SK-N-SH treated with all-trans-retinoic acid at 6 μM for 48 hours (cell line): ENCODE measurements around the gene SMARCA4.

Source experiments
- ATAC-seq: fragments of 200-7000 bp; cut with Tn5 transposase; 3 replicates; pipeline ENCODE4 v1.9.1; 2020; ENCODE audit warnings: mild to moderate bottlenecking, moderate library complexity
- ARNTL ChIP-seq: fragments of 450-650 bp; formaldehyde crosslinking; IDR thresholded peaks from 2 replicates; pipeline ENCODE4 v1.5.0; 2020; ENCODE audit warnings: low read depth, mild to moderate bottlenecking, moderate library complexity, borderline replicate concordance
- BACH2 ChIP-seq: fragments of 250-450 bp; sonication (Bioruptor Pico); IDR thresholded peaks from 2 replicates; pipeline ENCODE4 v1.9.0; 2021; ENCODE audit warnings: mild to moderate bottlenecking, borderline replicate concordance
- CREB5 ChIP-seq: fragments of 250-450 bp; sonication (Bioruptor Pico); IDR thresholded peaks from 2 replicates; pipeline ENCODE4 v1.5.1; 2020; ENCODE audit warnings: low read depth, mild to moderate bottlenecking, moderate library complexity
- CSDC2 ChIP-seq: fragments of 250-450 bp; sonication (Bioruptor Pico); IDR thresholded peaks from 2 replicates; pipeline ENCODE4 v1.5.0; 2020; ENCODE audit warnings: mild to moderate bottlenecking, moderate library complexity
- ESRRG ChIP-seq: fragments of 250-450 bp; sonication (Bioruptor Pico); IDR thresholded peaks from 2 replicates; pipeline ENCODE4 v1.6.1; 2021; ENCODE audit warnings: mild to moderate bottlenecking
- GLIS3 ChIP-seq: fragments of 250-450 bp; sonication (Bioruptor Pico); IDR thresholded peaks from 2 replicates; pipeline ENCODE4 v1.5.0; 2020; ENCODE audit warnings: mild to moderate bottlenecking, moderate library complexity
- OSR1 ChIP-seq: fragments of 250-450 bp; sonication (Bioruptor Pico); IDR thresholded peaks from 2 replicates; pipeline ENCODE4 v1.8.0; 2022; ENCODE audit warnings: moderate library complexity, mild to moderate bottlenecking, inconsistent platforms
- PPARA ChIP-seq: fragments of 250-450 bp; sonication (Bioruptor Pico); IDR thresholded peaks from 2 replicates; pipeline ENCODE4 v1.5.0; 2020; ENCODE audit warnings: mild to moderate bottlenecking, borderline replicate concordance
- RARB ChIP-seq: fragments of 250-450 bp; sonication (Bioruptor Pico); IDR thresholded peaks from 2 replicates; pipeline ENCODE4 v1.8.0; 2021; ENCODE audit warnings: mild to moderate bottlenecking, moderate library complexity
- SNAI2 ChIP-seq: fragments of 250-450 bp; sonication (Bioruptor Pico); IDR thresholded peaks from 2 replicates; pipeline ENCODE4 v1.5.0; 2020; ENCODE audit warnings: mild to moderate bottlenecking, moderate library complexity
- TCF4 ChIP-seq: fragments of 250-450 bp; sonication (Bioruptor Pico); IDR thresholded peaks from 2 replicates; pipeline ENCODE4 v1.8.0; 2021; ENCODE audit warnings: mild to moderate bottlenecking, moderate library complexity, borderline replicate concordance
- TOX ChIP-seq: fragments of 250-450 bp; sonication (Bioruptor Pico); IDR thresholded peaks from 2 replicates; pipeline ENCODE4 v1.8.0; 2021; ENCODE audit warnings: mild to moderate bottlenecking, moderate library complexity, borderline replicate concordance
- TSHZ2 ChIP-seq: fragments of 250-450 bp; sonication (Bioruptor Pico); IDR thresholded peaks from 2 replicates; pipeline ENCODE4 v1.5.0; 2020; ENCODE audit warnings: mild to moderate bottlenecking, moderate library complexity
- ZC3H10 ChIP-seq: fragments of 250-450 bp; sonication (Bioruptor Pico); IDR thresholded peaks from 2 replicates; pipeline ENCODE4 v1.5.1; 2021; ENCODE audit warnings: mild to moderate bottlenecking, moderate library complexity
- ZFP3 ChIP-seq: fragments of 250-450 bp; sonication (Bioruptor Pico); IDR thresholded peaks from 2 replicates; pipeline ENCODE4 v1.5.0; 2020; ENCODE audit warnings: mild to moderate bottlenecking, moderate library complexity
- ZFP30 ChIP-seq: fragments of 450-650 bp; formaldehyde crosslinking; IDR thresholded peaks from 2 replicates; pipeline ENCODE4 v1.5.0; 2022; ENCODE audit warnings: mild to moderate bottlenecking, moderate library complexity
- ZNF565 ChIP-seq: fragments of 450-650 bp; formaldehyde crosslinking; conservative IDR thresholded peaks from 2 replicates; pipeline ENCODE4 v1.5.0; 2020; ENCODE audit warnings: low read depth, mild to moderate bottlenecking, moderate library complexity
- ZNF70 ChIP-seq: fragments of 450-650 bp; formaldehyde crosslinking; IDR thresholded peaks from 2 replicates; pipeline ENCODE4 v1.5.0; 2020; ENCODE audit warnings: mild to moderate bottlenecking, moderate library complexity
- ZNF8 ChIP-seq: fragments of 450-650 bp; formaldehyde crosslinking; IDR thresholded peaks from 2 replicates; pipeline ENCODE4 v1.5.0; 2020; ENCODE audit warnings: mild to moderate bottlenecking, moderate library complexity
- TF ChIP-seq, protein P1 (sequence below): fragments of 250-450 bp; sonication (Bioruptor Pico); IDR thresholded peaks from 2 replicates; pipeline ENCODE4 v1.5.1; 2021; ENCODE audit warnings: mild to moderate bottlenecking, moderate library complexity
- TF ChIP-seq, protein P2 (sequence below): fragments of 250-450 bp; sonication (Bioruptor Pico); IDR thresholded peaks from 2 replicates; pipeline ENCODE4 v1.8.0; 2020; ENCODE audit warnings: mild to moderate bottlenecking, moderate library complexity, borderline replicate concordance
- TF ChIP-seq, protein P3 (sequence below): fragments of 250-450 bp; sonication (Bioruptor Pico); IDR thresholded peaks from 2 replicates; pipeline ENCODE4 v1.8.0; 2021; ENCODE audit warnings: low read depth, mild to moderate bottlenecking, moderate library complexity, borderline replicate concordance

SMARCA4 gene

GRCh38 chr19:11111117-11111770 is 150.4 kb downstream of the SMARCA4 start:
- TF ChIP-seq ESRRG (CRISPR knock-in tag), result no peak
- no peak for TF ChIP-seq ZFP3 (CRISPR knock-in tag)
- TF ChIP-seq ZC3H10 (CRISPR knock-in tag), result no peak
- TF ChIP-seq CREB5 (CRISPR knock-in tag), result no peak
- no peak for TF ChIP-seq ZNF565 (CRISPR knock-in tag)
- TF ChIP-seq ZNF8 (CRISPR knock-in tag), result no peak
- TF ChIP-seq TSHZ2 (CRISPR knock-in tag), result no peak
- TF ChIP-seq, protein P1, sequence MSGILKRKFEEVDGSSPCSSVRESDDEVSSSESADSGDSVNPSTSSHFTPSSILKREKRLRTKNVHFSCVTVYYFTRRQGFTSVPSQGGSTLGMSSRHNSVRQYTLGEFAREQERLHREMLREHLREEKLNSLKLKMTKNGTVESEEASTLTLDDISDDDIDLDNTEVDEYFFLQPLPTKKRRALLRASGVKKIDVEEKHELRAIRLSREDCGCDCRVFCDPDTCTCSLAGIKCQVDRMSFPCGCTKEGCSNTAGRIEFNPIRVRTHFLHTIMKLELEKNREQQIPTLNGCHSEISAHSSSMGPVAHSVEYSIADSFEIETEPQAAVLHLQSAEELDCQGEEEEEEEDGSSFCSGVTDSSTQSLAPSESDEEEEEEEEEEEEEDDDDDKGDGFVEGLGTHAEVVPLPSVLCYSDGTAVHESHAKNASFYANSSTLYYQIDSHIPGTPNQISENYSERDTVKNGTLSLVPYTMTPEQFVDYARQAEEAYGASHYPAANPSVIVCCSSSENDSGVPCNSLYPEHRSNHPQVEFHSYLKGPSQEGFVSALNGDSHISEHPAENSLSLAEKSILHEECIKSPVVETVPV, result no peak
- TF ChIP-seq, protein P2, sequence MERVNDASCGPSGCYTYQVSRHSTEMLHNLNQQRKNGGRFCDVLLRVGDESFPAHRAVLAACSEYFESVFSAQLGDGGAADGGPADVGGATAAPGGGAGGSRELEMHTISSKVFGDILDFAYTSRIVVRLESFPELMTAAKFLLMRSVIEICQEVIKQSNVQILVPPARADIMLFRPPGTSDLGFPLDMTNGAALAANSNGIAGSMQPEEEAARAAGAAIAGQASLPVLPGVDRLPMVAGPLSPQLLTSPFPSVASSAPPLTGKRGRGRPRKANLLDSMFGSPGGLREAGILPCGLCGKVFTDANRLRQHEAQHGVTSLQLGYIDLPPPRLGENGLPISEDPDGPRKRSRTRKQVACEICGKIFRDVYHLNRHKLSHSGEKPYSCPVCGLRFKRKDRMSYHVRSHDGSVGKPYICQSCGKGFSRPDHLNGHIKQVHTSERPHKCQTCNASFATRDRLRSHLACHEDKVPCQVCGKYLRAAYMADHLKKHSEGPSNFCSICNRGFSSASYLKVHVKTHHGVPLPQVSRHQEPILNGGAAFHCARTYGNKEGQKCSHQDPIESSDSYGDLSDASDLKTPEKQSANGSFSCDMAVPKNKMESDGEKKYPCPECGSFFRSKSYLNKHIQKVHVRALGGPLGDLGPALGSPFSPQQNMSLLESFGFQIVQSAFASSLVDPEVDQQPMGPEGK, result no peak
- no peak for TF ChIP-seq BACH2
- TF ChIP-seq OSR1, result no peak
- TF ChIP-seq GLIS3 (CRISPR knock-in tag), result no peak
- TF ChIP-seq PPARA (CRISPR knock-in tag), result no peak
- no peak for TF ChIP-seq TOX (CRISPR knock-in tag)
- TF ChIP-seq CSDC2 (CRISPR knock-in tag), result no peak
- TF ChIP-seq ZFP30 (CRISPR knock-in tag), result no peak
- TF ChIP-seq RARB (CRISPR knock-in tag), result no peak
- TF ChIP-seq TCF4, result no peak
- TF ChIP-seq ARNTL (CRISPR knock-in tag), result no peak
- TF ChIP-seq ZNF70 (CRISPR knock-in tag), result no peak
- no peak; the same call in 2 of the 3 replicates for ATAC-seq

DNA sequence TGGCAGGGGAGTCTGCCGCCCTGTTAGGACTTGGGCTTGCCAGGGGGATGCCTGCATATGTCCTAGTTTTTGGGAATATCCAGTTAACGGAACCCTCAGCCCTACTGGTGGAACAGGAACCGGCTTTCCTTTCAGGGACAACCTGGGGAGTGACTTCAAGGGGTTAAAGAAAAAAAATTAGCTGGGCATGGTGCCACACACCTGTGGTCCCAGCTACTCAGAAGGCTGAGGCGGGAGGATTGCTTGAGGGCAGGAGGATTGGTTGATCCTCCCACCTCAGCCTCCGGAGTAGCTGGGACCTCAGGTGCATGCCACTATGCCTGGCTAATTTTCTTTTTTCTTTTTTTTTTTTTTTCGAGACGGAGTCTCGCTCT is 150.9 kb downstream of the SMARCA4 start:
- no peak for TF ChIP-seq ZFP3 (CRISPR knock-in tag)
- TF ChIP-seq BACH2, result no peak
- no peak for TF ChIP-seq ZNF565 (CRISPR knock-in tag)
- no peak for TF ChIP-seq ZNF8 (CRISPR knock-in tag)
- TF ChIP-seq RARB (CRISPR knock-in tag), result no peak
- no peak for TF ChIP-seq TCF4
- TF ChIP-seq, protein P3, sequence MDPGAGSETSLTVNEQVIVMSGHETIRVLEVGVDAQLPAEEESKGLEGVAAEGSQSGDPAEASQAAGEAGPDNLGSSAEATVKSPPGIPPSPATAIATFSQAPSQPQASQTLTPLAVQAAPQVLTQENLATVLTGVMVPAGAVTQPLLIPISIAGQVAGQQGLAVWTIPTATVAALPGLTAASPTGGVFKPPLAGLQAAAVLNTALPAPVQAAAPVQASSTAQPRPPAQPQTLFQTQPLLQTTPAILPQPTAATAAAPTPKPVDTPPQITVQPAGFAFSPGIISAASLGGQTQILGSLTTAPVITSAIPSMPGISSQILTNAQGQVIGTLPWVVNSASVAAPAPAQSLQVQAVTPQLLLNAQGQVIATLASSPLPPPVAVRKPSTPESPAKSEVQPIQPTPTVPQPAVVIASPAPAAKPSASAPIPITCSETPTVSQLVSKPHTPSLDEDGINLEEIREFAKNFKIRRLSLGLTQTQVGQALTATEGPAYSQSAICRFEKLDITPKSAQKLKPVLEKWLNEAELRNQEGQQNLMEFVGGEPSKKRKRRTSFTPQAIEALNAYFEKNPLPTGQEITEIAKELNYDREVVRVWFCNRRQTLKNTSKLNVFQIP, result no peak
- TF ChIP-seq, protein P1, result no peak
- no peak for TF ChIP-seq TOX (CRISPR knock-in tag)
- TF ChIP-seq PPARA (CRISPR knock-in tag), result no peak
- TF ChIP-seq ZNF70 (CRISPR knock-in tag), result no peak
- TF ChIP-seq ARNTL (CRISPR knock-in tag), result no peak
- no peak for TF ChIP-seq CREB5 (CRISPR knock-in tag)
- TF ChIP-seq, protein P2, result no peak
- TF ChIP-seq SNAI2, result no peak
- no peak for ATAC-seq
